ENCODE measurements around the gene GPX8. TPM values are rescaled to one million over a fixed set of nuclear protein-coding genes. Genes with fewer than 3 reads are reported as not detected.

GPX8 gene
- total RNA-seq, 1 experiment from 2014 or later: 40.7 TPM

Other genes with a start within 250 kb of the GPX8 start
- gene ESM1, start 174.6 kb upstream of the GPX8 start, total RNA-seq (2014; rRNA removed; shearing (Covaris generic); ENCODE audit: low replicate concordance): 0.07 TPM in 1 of 2 replicates, not detected in the other
- not detected in 2 replicates for gene GZMK, start 135.9 kb upstream of the GPX8 start, total RNA-seq (2014; rRNA removed; shearing (Covaris generic); ENCODE audit: low replicate concordance)
- gene GZMA, start 57.5 kb upstream of the GPX8 start, total RNA-seq (2014; rRNA removed; shearing (Covaris generic); ENCODE audit: low replicate concordance): not detected in 2 replicates
- gene CDC20B, start 13.0 kb downstream of the GPX8 start, total RNA-seq (2014; rRNA removed; shearing (Covaris generic); ENCODE audit: low replicate concordance): not detected in 2 replicates
- 7.1 TPM in 1 of 2 replicates, not detected in the other for gene MCIDAS, start 67.1 kb downstream of the GPX8 start, total RNA-seq (2014; rRNA removed; shearing (Covaris generic); ENCODE audit: low replicate concordance)
- gene CCNO, start 73.4 kb downstream of the GPX8 start, total RNA-seq (2014; rRNA removed; shearing (Covaris generic); ENCODE audit: low replicate concordance): 0.39 and 0.89 TPM in 2 replicates
- 18.4 and 32.9 TPM in 2 replicates for gene DHX29, start 147.5 kb downstream of the GPX8 start, total RNA-seq (2014; rRNA removed; shearing (Covaris generic); ENCODE audit: low replicate concordance)
- gene MTREX, start 147.8 kb downstream of the GPX8 start, total RNA-seq (2014; rRNA removed; shearing (Covaris generic); ENCODE audit: low replicate concordance): 73.7 and 136 TPM in 2 replicates

Data from MG63 (cell line).